ENCODE data around the gene ANKK1.

GRCh38 chr11:113410414-113411135 is 23.0 kb downstream of the ANKK1 start:
- no peak for TF ChIP-seq CTCF (IDR thresholded peaks at IDR 0.05)
- no peak for TF ChIP-seq POLR2A (IDR thresholded peaks at IDR 0.05)
